HEK293 (cell line): ENCODE data around the gene CXCL12.
A peak's percentile ranks its signal among the peaks of the same experiment; 100 is the strongest.

Experiments
- CTCF ChIA-PET: fragments of 350-600 bp; formaldehyde crosslinking; extraction: SDS; loops from one replicate; lab custom pipeline; 2021; ENCODE audit warnings: antibody characterized with exemption; lab: Yijun Ruan, JAX
- POLR2A ChIA-PET: fragments of 300-600 bp; formaldehyde crosslinking; extraction: SDS; loops from one replicate; lab custom pipeline; 2020; ENCODE audit warnings: antibody characterized with exemption, inconsistent platforms; lab: Yijun Ruan, JAX
- H3K27ac ChIP-seq: fragments of 200-500 bp; sonication (Bioruptor generic); 2 replicates; pipeline ENCODE4 v1.5.1; 2014; ENCODE audit warnings: low read depth, low read length, control low read depth, inconsistent platforms; ENCODE audit errors: extremely low read depth
- H3K36me3 ChIP-seq, 2 experiments: fragments of 200-500 bp in 1 of 2; sonication (Bioruptor generic) in 1 of 2; 1 replicate in 1 of 2; 2 replicates in 1 of 2; pipeline ENCODE4 v1.5.1; 2014 to 2017; ENCODE audit warnings: inconsistent platforms in 2 of 2, low read length in 2 of 2; ENCODE audit not compliant: control insufficient read depth in 2 of 2, insufficient read depth in 1 of 2
- H3K4me1 ChIP-seq: fragments of 200-500 bp; sonication (Bioruptor generic); 2 replicates; pipeline ENCODE4 v1.5.1; 2014; ENCODE audit warnings: mild to moderate bottlenecking, low read length, inconsistent platforms; ENCODE audit not compliant: control insufficient read depth, insufficient read depth
- H3K4me3 ChIP-seq: 2 replicates; pipeline ENCODE4 v1.5.1; 2011; ENCODE audit warnings: low read depth, mild to moderate bottlenecking, control low read depth, low read length, moderate library complexity
- H3K9me3 ChIP-seq: fragments of 200-500 bp; sonication (Bioruptor generic); 2 replicates; pipeline ENCODE4 v1.5.1; 2014; ENCODE audit warnings: low read depth, low read length, inconsistent platforms; ENCODE audit not compliant: control insufficient read depth, insufficient read depth
- FEZF1 ChIP-seq: fragments of 450-650 bp; formaldehyde crosslinking; IDR thresholded peaks from 2 replicates; pipeline ENCODE4 v1.5.1; 2016; ENCODE audit warnings: missing biosample characterization, missing genetic modification characterization
- KLF1 ChIP-seq: fragments of 450-650 bp; formaldehyde crosslinking; IDR thresholded peaks from 2 replicates; pipeline ENCODE4 v1.5.1; 2016; ENCODE audit warnings: missing biosample characterization, missing genetic modification characterization
- KLF16 ChIP-seq: fragments of 450-650 bp; formaldehyde crosslinking; IDR thresholded peaks from 2 replicates; pipeline ENCODE4 v1.5.1; 2017; ENCODE audit warnings: missing biosample characterization, missing genetic modification characterization
- KLF17 ChIP-seq: fragments of 450-650 bp; formaldehyde crosslinking; IDR thresholded peaks from 2 replicates; pipeline ENCODE4 v1.5.1; 2016; ENCODE audit warnings: missing biosample characterization, missing genetic modification characterization
- MZF1 ChIP-seq: fragments of 450-650 bp; formaldehyde crosslinking; IDR thresholded peaks from 2 replicates; pipeline ENCODE4 v1.5.1; 2017; ENCODE audit warnings: missing biosample characterization, missing genetic modification characterization, borderline replicate concordance
- OVOL3 ChIP-seq: fragments of 450-650 bp; formaldehyde crosslinking; IDR thresholded peaks from 2 replicates; pipeline ENCODE4 v1.5.1; 2016; ENCODE audit warnings: missing biosample characterization, missing genetic modification characterization
- RBAK ChIP-seq: fragments of 450-650 bp; formaldehyde crosslinking; IDR thresholded peaks from 2 replicates; pipeline ENCODE4 v1.5.1; 2016; ENCODE audit warnings: missing biosample characterization, missing genetic modification characterization
- REST ChIP-seq: fragments of 450-650 bp; formaldehyde crosslinking; IDR thresholded peaks from 2 replicates; pipeline ENCODE4 v1.5.1; 2016; ENCODE audit warnings: missing biosample characterization, missing genetic modification characterization
- SP2 ChIP-seq: fragments of 450-650 bp; formaldehyde crosslinking; IDR thresholded peaks from 2 replicates; pipeline ENCODE4 v1.5.1; 2016; ENCODE audit warnings: missing biosample characterization, missing genetic modification characterization
- ZFP69B ChIP-seq: fragments of 450-650 bp; formaldehyde crosslinking; IDR thresholded peaks from 2 replicates; pipeline ENCODE4 v1.5.1; 2016; ENCODE audit warnings: missing biosample characterization, missing genetic modification characterization
- ZNF10 ChIP-seq: fragments of 450-650 bp; formaldehyde crosslinking; IDR thresholded peaks from 2 replicates; pipeline ENCODE4 v1.5.1; 2017; ENCODE audit warnings: missing biosample characterization, missing genetic modification characterization
- ZNF248 ChIP-seq: fragments of 450-650 bp; formaldehyde crosslinking; IDR thresholded peaks from 2 replicates; pipeline ENCODE4 v1.5.1; 2017; ENCODE audit warnings: missing biosample characterization, missing genetic modification characterization
- ZNF354C ChIP-seq: fragments of 450-650 bp; formaldehyde crosslinking; IDR thresholded peaks from 2 replicates; pipeline ENCODE4 v1.5.1; 2016; ENCODE audit warnings: missing biosample characterization, missing genetic modification characterization, low read depth, borderline replicate concordance
- ZNF518A ChIP-seq: fragments of 450-650 bp; formaldehyde crosslinking; conservative IDR thresholded peaks from 2 replicates; pipeline ENCODE4 v1.5.1; 2016; ENCODE audit warnings: low read depth, missing biosample characterization, missing genetic modification characterization
- ZNF544 ChIP-seq: fragments of 450-650 bp; formaldehyde crosslinking; IDR thresholded peaks from 2 replicates; pipeline ENCODE4 v1.5.0; 2017; ENCODE audit warnings: missing biosample characterization, missing genetic modification characterization
- ZNF558 ChIP-seq: fragments of 450-650 bp; formaldehyde crosslinking; IDR thresholded peaks from 2 replicates; pipeline ENCODE4 v1.5.1; 2016; ENCODE audit warnings: missing biosample characterization, missing genetic modification characterization
- ZNF561 ChIP-seq: fragments of 450-650 bp; IDR thresholded peaks from 2 replicates; pipeline ENCODE4 v1.5.1; 2018; ENCODE audit warnings: missing biosample characterization, missing genetic modification characterization, borderline replicate concordance
- ZNF785 ChIP-seq: fragments of 450-650 bp; formaldehyde crosslinking; IDR thresholded peaks from 2 replicates; pipeline ENCODE4 v1.5.1; 2016; ENCODE audit warnings: missing biosample characterization, missing genetic modification characterization
- ZSCAN30 ChIP-seq: fragments of 450-650 bp; IDR thresholded peaks from 2 replicates; pipeline ENCODE4 v1.5.1; 2018; ENCODE audit warnings: missing biosample characterization, mild to moderate bottlenecking, missing genetic modification characterization, moderate library complexity
- TF ChIP-seq, protein P1 (sequence below): fragments of 450-650 bp; formaldehyde crosslinking; IDR thresholded peaks from 2 replicates; pipeline ENCODE4 v1.5.1; 2016; ENCODE audit warnings: missing biosample characterization, missing genetic modification characterization
- TF ChIP-seq, protein P2 (sequence below): fragments of 450-650 bp; formaldehyde crosslinking; IDR thresholded peaks from 2 replicates; pipeline ENCODE4 v1.5.1; 2016; ENCODE audit warnings: missing biosample characterization, missing genetic modification characterization

The CXCL12 gene

GRCh38 chr10:44391981-44392380 is 7.1 kb upstream of the CXCL12 start (continued):
- TF ChIP-seq, protein P1, sequence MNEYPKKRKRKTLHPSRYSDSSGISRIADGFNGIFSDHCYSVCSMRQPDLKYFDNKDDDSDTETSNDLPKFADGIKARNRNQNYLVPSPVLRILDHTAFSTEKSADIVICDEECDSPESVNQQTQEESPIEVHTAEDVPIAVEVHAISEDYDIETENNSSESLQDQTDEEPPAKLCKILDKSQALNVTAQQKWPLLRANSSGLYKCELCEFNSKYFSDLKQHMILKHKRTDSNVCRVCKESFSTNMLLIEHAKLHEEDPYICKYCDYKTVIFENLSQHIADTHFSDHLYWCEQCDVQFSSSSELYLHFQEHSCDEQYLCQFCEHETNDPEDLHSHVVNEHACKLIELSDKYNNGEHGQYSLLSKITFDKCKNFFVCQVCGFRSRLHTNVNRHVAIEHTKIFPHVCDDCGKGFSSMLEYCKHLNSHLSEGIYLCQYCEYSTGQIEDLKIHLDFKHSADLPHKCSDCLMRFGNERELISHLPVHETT (tag by site-specific recombination): no peak
- no peak for TF ChIP-seq KLF16 (tag by site-specific recombination)
- no peak for TF ChIP-seq RBAK
- no peak for TF ChIP-seq ZNF10
- TF ChIP-seq KLF1 (tag by site-specific recombination): no peak
- TF ChIP-seq REST (tag by site-specific recombination): no peak
- TF ChIP-seq ZNF248 (tag by site-specific recombination): no peak
- TF ChIP-seq ZFP69B (tag by site-specific recombination): no peak

DNA sequence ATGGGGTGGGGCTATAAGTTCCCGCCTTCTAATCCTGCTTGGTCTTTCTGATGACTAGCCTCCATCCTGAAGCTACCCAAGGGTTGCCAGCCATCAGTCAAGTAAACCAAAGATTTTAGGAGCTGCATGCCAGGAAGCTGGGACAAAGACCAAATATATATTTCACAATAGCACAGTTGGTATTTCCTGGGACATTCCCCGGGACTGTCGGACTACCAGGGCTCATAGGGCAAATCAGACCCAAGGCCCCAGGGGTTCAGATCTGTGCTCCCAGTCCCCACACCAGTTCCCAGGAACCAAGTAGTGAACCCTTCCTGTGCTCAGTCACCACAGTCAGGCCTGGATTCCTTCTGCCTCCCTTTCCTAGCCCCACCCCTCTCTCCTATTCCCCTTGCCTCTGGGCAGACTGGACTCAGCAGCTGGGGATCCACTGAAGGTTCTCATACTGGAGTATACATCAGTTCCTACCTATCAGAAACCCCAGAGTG is 5.7 kb upstream of the CXCL12 start:
- Histone ChIP-seq H3K4me3 (no peak overlapping the region), H3K4me1 (peaks cover 7% of the 10 kb centered on the region), H3K36me3 (no peaks in the 10 kb centered on the region), H3K27ac (no peak overlapping the region), H3K9me3 (no peaks in the 10 kb centered on the region)
- ChIA-PET CTCF (interaction anchor here (0.6 to 1.1 kb wide), 2 partner anchors 79 to 467 kb away, joined by 3 to 5 read pairs; no protein-coding TSS in a partner anchor), POLR2A (interaction anchor here (0.6 kb wide), 1 partner anchor 53 kb away, joined by 4 read pairs; no protein-coding TSS in a partner anchor)
- TF ChIP-seq, protein P2, sequence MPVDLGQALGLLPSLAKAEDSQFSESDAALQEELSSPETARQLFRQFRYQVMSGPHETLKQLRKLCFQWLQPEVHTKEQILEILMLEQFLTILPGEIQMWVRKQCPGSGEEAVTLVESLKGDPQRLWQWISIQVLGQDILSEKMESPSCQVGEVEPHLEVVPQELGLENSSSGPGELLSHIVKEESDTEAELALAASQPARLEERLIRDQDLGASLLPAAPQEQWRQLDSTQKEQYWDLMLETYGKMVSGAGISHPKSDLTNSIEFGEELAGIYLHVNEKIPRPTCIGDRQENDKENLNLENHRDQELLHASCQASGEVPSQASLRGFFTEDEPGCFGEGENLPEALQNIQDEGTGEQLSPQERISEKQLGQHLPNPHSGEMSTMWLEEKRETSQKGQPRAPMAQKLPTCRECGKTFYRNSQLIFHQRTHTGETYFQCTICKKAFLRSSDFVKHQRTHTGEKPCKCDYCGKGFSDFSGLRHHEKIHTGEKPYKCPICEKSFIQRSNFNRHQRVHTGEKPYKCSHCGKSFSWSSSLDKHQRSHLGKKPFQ (tag by site-specific recombination): 0 out of 2 replicates have a peak, but pooled peaks have one; percentile 46
- TF ChIP-seq ZSCAN30 (tag by site-specific recombination): no peak
- TF ChIP-seq, protein P1 (tag by site-specific recombination): no peak
- TF ChIP-seq KLF17: no peak
- TF ChIP-seq SP2 (tag by site-specific recombination): no peak
- no peak for TF ChIP-seq ZNF561 (tag by site-specific recombination)
- TF ChIP-seq ZNF544: no peak
- TF ChIP-seq ZNF785 (tag by site-specific recombination): no peak
- TF ChIP-seq MZF1 (tag by site-specific recombination): peak; percentile 91; the same call in 1 of the 2 replicates
- no peak for TF ChIP-seq FEZF1 (tag by site-specific recombination)
- no peak for TF ChIP-seq ZNF354C (tag by site-specific recombination)
- no peak for TF ChIP-seq ZNF558 (tag by site-specific recombination)
- TF ChIP-seq OVOL3: no peak
- TF ChIP-seq ZNF518A (tag by site-specific recombination): no peak
